Common myeloid progenitor, CD34-positive (primary cell): Measurements from ENCODE around the gene SMC1A.
A peak's percentile ranks its signal among the peaks of the same experiment; 100 is the strongest.

Experiments used
- CTCF ChIA-PET: fragments of 350-600 bp; sonication (Branson Sonifier 250); formaldehyde crosslinking; loops from one replicate; lab custom pipeline; 2021; ENCODE audit warnings: antibody characterized with exemption; lab: Charles Lee
- POLR2A ChIA-PET: fragments of 350-600 bp; sonication (Branson Sonifier 250); formaldehyde crosslinking; loops from one replicate; lab custom pipeline; 2021; ENCODE audit warnings: antibody characterized with exemption; lab: Charles Lee
- DNase-seq, 3 donors: peaks; one replicate each; pipeline versions ENCODE4 v3.0.0 to v3.0.0-alpha.2; 2013
- H3K27ac ChIP-seq, 2 experiments: 1 replicate in 1 of 2; 2 replicates in 1 of 2; pipeline ENCODE4 v1.7.0; 2013; ENCODE audit warnings: inconsistent platforms in 2 of 2, low read length in 2 of 2, mild to moderate bottlenecking in 2 of 2, low read depth in 1 of 2, moderate library complexity in 1 of 2; ENCODE audit not compliant: severe bottlenecking in 2 of 2, insufficient read depth in 1 of 2, poor library complexity in 1 of 2
- H3K27me3 ChIP-seq, 5 experiments: replicated peaks in 2 of 5; 1 replicate in 3 of 5; 2 replicates in 2 of 5; pipeline versions ENCODE4 v1.6.1 to v1.7.0; 2013; ENCODE audit warnings: low read length in 4 of 5, mild to moderate bottlenecking in 2 of 5, moderate library complexity in 2 of 5, inconsistent platforms in 1 of 5; ENCODE audit not compliant: insufficient read depth in 5 of 5, control insufficient read depth in 4 of 5
- H3K36me3 ChIP-seq, 4 experiments: 1 replicate in 2 of 4; 2 replicates in 2 of 4; pipeline versions ENCODE4 v1.6.1 to v1.7.0; 2013; ENCODE audit warnings: low read length in 3 of 4, control low read depth in 1 of 4, mild to moderate bottlenecking in 1 of 4; ENCODE audit not compliant: control insufficient read depth in 4 of 4, insufficient read depth in 4 of 4
- H3K4me1 ChIP-seq, 4 experiments: 1 replicate in 3 of 4; 2 replicates in 1 of 4; pipeline versions ENCODE4 v1.6.1 to v1.7.1; 2013; ENCODE audit warnings: low read length in 3 of 4, mild to moderate bottlenecking in 3 of 4, control low read depth in 1 of 4, inconsistent platforms in 1 of 4, moderate library complexity in 1 of 4; ENCODE audit not compliant: control insufficient read depth in 4 of 4, insufficient read depth in 4 of 4; ENCODE audit errors: control extremely low read depth in 1 of 4
- H3K4me3 ChIP-seq, 7 experiments: 1 replicate in 4 of 7; 2 replicates in 3 of 7; pipeline versions ENCODE4 v1.5.1 to v1.7.0; 2013; ENCODE audit warnings: mild to moderate bottlenecking in 7 of 7, low read length in 6 of 7, moderate library complexity in 6 of 7, inconsistent platforms in 2 of 7, low read depth in 2 of 7, control low read depth in 1 of 7; ENCODE audit not compliant: insufficient read depth in 4 of 7, control insufficient read depth in 1 of 7; ENCODE audit errors: extremely low read depth in 1 of 7
- H3K9me3 ChIP-seq, 5 experiments: 1 replicate in 4 of 5; 2 replicates in 1 of 5; pipeline versions ENCODE4 v1.6.1 to v1.7.1; 2013; ENCODE audit warnings: low read length in 4 of 5, mild to moderate bottlenecking in 2 of 5, inconsistent platforms in 1 of 5, low read depth in 1 of 5, moderate library complexity in 1 of 5; ENCODE audit not compliant: control insufficient read depth in 4 of 5, insufficient read depth in 2 of 5; ENCODE audit errors: control extremely low read depth in 1 of 5
- WGBS: methylation state at CpG from one replicate; pipeline ENCODE4 v1.1.5; 2013; ENCODE audit not compliant: insufficient coverage; 5-methylcytosine and 5-hydroxymethylcytosine counted together

The SMC1A gene

GRCh38 chrX:53438832-53439230, 16.4 kb upstream of the SMC1A start:
- peaks cover 0 to 30% (median 22%) of the 10 kb centered on the region in 4 experiments for H3K4me1 ChIP-seq
- no peak for DNase-seq
- peaks cover 0 to 56% (median 3%) of the 10 kb centered on the region in 5 experiments for H3K27me3 ChIP-seq
- no peak overlapping the region for H3K4me3 ChIP-seq
- ChIA-PET CTCF (interaction anchor here (1.4 kb wide), 1 partner anchor 121 kb away, joined by 3 read pairs; no protein-coding TSS in a partner anchor), POLR2A (no interaction called here)
- no peak overlapping the region for H3K27ac ChIP-seq
- no peaks in the 10 kb centered on the region for H3K36me3 ChIP-seq
- 89% methylated on average over 1 of the region's 1 CpG for WGBS
- no peaks in the 10 kb centered on the region for H3K9me3 ChIP-seq

- DNase-seq: no peak
- H3K27ac ChIP-seq: no peak overlapping the region
- no peaks in the 10 kb centered on the region for H3K9me3 ChIP-seq
- no peaks in the 10 kb centered on the region for H3K36me3 ChIP-seq
- H3K4me3 ChIP-seq: no peak overlapping the region
- ChIA-PET POLR2A (no interaction called here), CTCF (interaction anchor here (1.4 kb wide), 1 partner anchor 120 kb away, joined by 3 read pairs; no protein-coding TSS in a partner anchor)
- WGBS: 62% methylated on average over 5 of the region's 5 CpGs
- peaks cover 0 to 57% (median 3%) of the 10 kb centered on the region in 5 experiments for H3K27me3 ChIP-seq
- peaks cover 2 to 35% (median 24%) of the 10 kb centered on the region in 4 experiments for H3K4me1 ChIP-seq
Measured at GRCh38 chrX:53438174-53438831, 15.8 kb upstream of the SMC1A start.

GRCh38 chrX:53437206-53437605, 14.8 kb upstream of the SMC1A start:
- no peak for DNase-seq
- ChIA-PET POLR2A (no interaction called here), CTCF (interaction anchor here (0.9 to 3.0 kb wide), 7 partner anchors 9 to 124 kb away, joined by 3 to 24 read pairs (median 5); partner anchors contain the start of genes RIBC1 and SMC1A)
- Histone ChIP-seq H3K9me3 (no peaks in the 10 kb centered on the region), H3K4me1 (peaks cover 4 to 33% (median 23%) of the 10 kb centered on the region in 4 experiments), H3K27me3 (peaks cover 0 to 54% (median 3%) of the 10 kb centered on the region in 5 experiments), H3K4me3 (no peak overlapping the region), H3K36me3 (peaks cover 0 to 2% (median under 1%) of the 10 kb centered on the region in 4 experiments), H3K27ac (no peak overlapping the region)
- 90% methylated on average over 2 of the region's 2 CpGs for WGBS

GRCh38 chrX:53435997-53436396, 13.5 kb upstream of the SMC1A start:
- Histone ChIP-seq H3K9me3 (no peaks in the 10 kb centered on the region), H3K27ac (no peak overlapping the region), H3K4me1 (peaks cover 4 to 23% (median 10%) of the 10 kb centered on the region in 4 experiments), H3K27me3 (peaks cover 0 to 42% (median 3%) of the 10 kb centered on the region in 5 experiments), H3K4me3 (no peak overlapping the region), H3K36me3 (peaks cover 2 to 14% (median 9%) of the 10 kb centered on the region in 4 experiments)
- ChIA-PET POLR2A (interaction anchor here (1.0 kb wide), 1 partner anchor 14 kb away, joined by 3 read pairs; the partner anchor contains the start of genes RIBC1 and SMC1A), CTCF (interaction anchor here (0.6 to 3.0 kb wide), 11 partner anchors 10 to 185 kb away, joined by 3 to 24 read pairs (median 3); partner anchors contain the start of genes RIBC1 and SMC1A)
- DNase-seq: peak; percentile 69 to 90 (median 89)
- 0% methylated on average over 2 of the region's 4 CpGs for WGBS

- ChIA-PET CTCF (interaction anchor here (0.9 to 2.0 kb wide), 4 partner anchors 8 to 148 kb away, joined by 3 to 5 read pairs (median 4); no protein-coding TSS in a partner anchor), POLR2A (interaction anchor here (1.0 kb wide), 1 partner anchor 121 kb away, joined by 4 read pairs; no protein-coding TSS in a partner anchor)
- Histone ChIP-seq H3K4me1 (peaks cover 4 to 16% (median 5%) of the 10 kb centered on the region in 4 experiments), H3K36me3 (peaks cover 4 to 29% (median 10%) of the 10 kb centered on the region in 4 experiments), H3K4me3 (peak within 1 kb of the TSS; percentile 52 to 91 (median 76)), H3K27ac (peak within 1 kb of the TSS; percentile 56 to 83), H3K27me3 (peaks cover 0 to 42% (median 0%) of the 10 kb centered on the region in 5 experiments), H3K9me3 (no peaks in the 10 kb centered on the region)
- DNase-seq: peak; percentile 85 to 93 (median 90)
- WGBS: 38% methylated on average over 51 of the region's 61 CpGs
Measured at GRCh38 chrX:53433651-53434639, 11.5 kb upstream of the SMC1A start, which contains the start of gene HSD17B10. TSS of gene HSD17B10 (minus strand) at chrX:53434370. CDS start at chrX:53434345, 25 bp downstream.

GRCh38 chrX:53430231-53430630, 7.8 kb upstream of the SMC1A start:
- Histone ChIP-seq H3K9me3 (no peaks in the 10 kb centered on the region), H3K27me3 (peaks cover 0 to 34% (median 0%) of the 10 kb centered on the region in 5 experiments), H3K36me3 (peaks cover 4 to 29% (median 10%) of the 10 kb centered on the region in 4 experiments), H3K4me1 (peaks cover 4 to 14% (median 5%) of the 10 kb centered on the region in 4 experiments), H3K4me3 (no peak overlapping the region), H3K27ac (no peak overlapping the region)
- no peak for DNase-seq
- ChIA-PET CTCF (interaction anchor here (1.1 kb wide), 1 partner anchor 8 kb away, joined by 3 read pairs; the partner anchor contains the start of genes RIBC1 and SMC1A), POLR2A (no interaction called here)
- WGBS: 92% methylated on average over 9 of the region's 9 CpGs
